Measurements from ENCODE around the gene MGLL. TPM values are rescaled to one million over a fixed set of nuclear protein-coding genes. Genes with fewer than 3 reads are reported as not detected.
A peak's percentile ranks its signal among the peaks of the same experiment; 100 is the strongest.

The MGLL gene
- total and polyA plus RNA-seq, 9 donors, result 4.5 to 22.4 (median 13.3) TPM

- H3K4me3 ChIP-seq, result no peak overlapping the region
- no peaks in the 10 kb centered on the region for H3K27me3 ChIP-seq
- intact Hi-C loops (cut with DNase I), result loop anchor here in 1 of 4 donors (10.0 kb wide), 1 partner anchor 75 kb away; the partner anchor contains the start of gene MGLL
- no peaks in the 10 kb centered on the region for H3K36me3 ChIP-seq
- peaks cover 6% of the 10 kb centered on the region for H3K4me1 ChIP-seq (ENCODE audit: insufficient read depth)
- TF ChIP-seq POLR2A (IDR thresholded peaks at IDR 0.05), result no peak
- TF ChIP-seq EP300 (IDR thresholded peaks at IDR 0.05), result no peak
- no peak for TF ChIP-seq CTCF (IDR thresholded peaks at IDR 0.05)
- WGBS, 3 donors, result 92 to 95% (median 92%) methylated on average over 7 of the region's 7 CpGs
- no peak for DNase-seq
- no peak overlapping the region for H3K27ac ChIP-seq
- no peaks in the 10 kb centered on the region for H3K9me3 ChIP-seq
Measured at GRCh38 chr3:127749787-127750225, 72.5 kb downstream of the MGLL start.

- H3K4me3 ChIP-seq, result no peak overlapping the region
- 94% methylated on average over 3 of the region's 3 CpGs for WGBS, 3 donors
- no peak overlapping the region for H3K27ac ChIP-seq
- DNase-seq, result no peak
- TF ChIP-seq EP300 (IDR thresholded peaks at IDR 0.05) (no peak), CTCF (IDR thresholded peaks at IDR 0.05) (no peak), POLR2A (IDR thresholded peaks at IDR 0.05) (no peak)
- intact Hi-C loops (cut with DNase I), result no loop called here
- no peaks in the 10 kb centered on the region for H3K36me3 ChIP-seq
- H3K4me1 ChIP-seq (ENCODE audit: insufficient read depth), result peaks cover 6% of the 10 kb centered on the region
- H3K9me3 ChIP-seq, result no peaks in the 10 kb centered on the region
- H3K27me3 ChIP-seq, result no peaks in the 10 kb centered on the region
Measured at GRCh38 chr3:127749361-127749760, 73.0 kb downstream of the MGLL start.

- no peak for TF ChIP-seq POLR2A (IDR thresholded peaks at IDR 0.05)
- no peak for TF ChIP-seq CTCF (IDR thresholded peaks at IDR 0.05)
- TF ChIP-seq EP300 (IDR thresholded peaks at IDR 0.05), result no peak
- Histone ChIP-seq H3K27ac (no peak overlapping the region), H3K4me1 (ENCODE audit: insufficient read depth) (peaks cover 6% of the 10 kb centered on the region), H3K9me3 (no peaks in the 10 kb centered on the region), H3K4me3 (no peak overlapping the region), H3K27me3 (no peaks in the 10 kb centered on the region), H3K36me3 (no peaks in the 10 kb centered on the region)
- intact Hi-C loops (cut with DNase I), result no loop called here
- 69 to 88% (median 83%) methylated on average over 9 of the region's 9 CpGs for WGBS, 3 donors
- no peak for DNase-seq
Measured at GRCh38 chr3:127748754-127749327, 73.5 kb downstream of the MGLL start.

- Histone ChIP-seq H3K4me3 (no peak overlapping the region), H3K36me3 (no peaks in the 10 kb centered on the region), H3K4me1 (ENCODE audit: insufficient read depth) (peaks cover 6% of the 10 kb centered on the region), H3K27ac (no peak overlapping the region), H3K27me3 (no peaks in the 10 kb centered on the region), H3K9me3 (no peaks in the 10 kb centered on the region)
- WGBS, 3 donors, result 23 to 26% (median 25%) methylated on average over 16 of the region's 16 CpGs
- peak in 2 of 5 donors; percentile 37 to 38 for DNase-seq
- TF ChIP-seq POLR2A (IDR thresholded peaks at IDR 0.05), result no peak
- no peak for TF ChIP-seq CTCF (IDR thresholded peaks at IDR 0.05)
- no peak for TF ChIP-seq EP300 (IDR thresholded peaks at IDR 0.05)
- intact Hi-C loops (cut with DNase I), result no loop called here
Measured at GRCh38 chr3:127747751-127748521, 74.4 kb downstream of the MGLL start.

Measured in ovary (tissue), 9 donors.